Stimulated activated CD8-positive, alpha-beta memory T cell treated with anti-CD3 and anti-CD28 coated beads, Interleukin-4, amount 100 ng/mL, for 48 hours (primary cell): ENCODE data around the gene FLYWCH2.

Source experiments
- DNase-seq: peaks from one replicate; pipeline ENCODE4 v3.0.0-alpha.2; 2020

FLYWCH2 gene, protein sequence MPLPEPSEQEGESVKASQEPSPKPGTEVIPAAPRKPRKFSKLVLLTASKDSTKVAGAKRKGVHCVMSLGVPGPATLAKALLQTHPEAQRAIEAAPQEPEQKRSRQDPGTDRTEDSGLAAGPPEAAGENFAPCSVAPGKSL

DNA sequence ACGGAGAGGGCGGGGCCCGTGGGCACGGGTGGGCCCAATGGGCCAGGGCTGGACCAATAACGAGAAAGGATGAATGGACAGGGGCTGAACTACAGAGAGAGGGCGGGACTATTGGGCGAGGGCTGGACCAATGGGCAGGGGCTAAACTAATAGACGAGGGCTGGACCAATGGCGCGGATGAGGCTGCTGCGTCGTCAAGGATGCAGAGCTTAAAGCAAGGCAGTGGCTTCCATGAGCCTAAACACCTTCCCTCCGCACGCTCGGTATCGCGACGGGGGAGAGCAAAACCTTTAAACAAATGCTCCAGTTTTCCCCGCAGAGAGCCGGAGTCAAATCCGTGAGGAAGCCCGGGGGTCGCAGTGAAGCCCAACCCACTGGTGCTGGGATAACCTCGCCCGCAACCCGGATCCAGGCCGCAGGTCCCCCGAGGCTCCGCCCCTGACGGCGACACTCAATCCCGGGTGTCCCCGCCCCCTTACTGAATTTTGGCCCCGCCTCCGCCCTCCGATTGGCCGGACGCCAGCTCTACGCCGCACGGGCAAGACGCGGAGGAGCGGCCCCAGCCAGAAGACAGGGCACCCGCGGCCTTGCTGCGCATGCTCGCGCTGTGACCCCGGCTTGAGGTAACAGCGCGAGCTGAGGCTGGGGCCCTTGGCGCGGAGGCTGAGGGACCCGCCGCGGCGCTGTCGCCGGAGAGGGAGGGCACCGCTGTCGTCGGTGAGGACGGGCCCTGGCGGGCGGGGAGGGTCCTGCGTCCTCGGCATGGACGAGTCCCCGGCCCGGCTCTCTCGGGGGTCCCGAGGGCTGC is at the start of gene FLYWCH2:
Gene FLYWCH2 (plus strand): TSS at position 566 of the 808 bp plus-strand sequence. CDS start 13,235 bp downstream, outside the sequence.
- peak; percentile 100 for DNase-seq

- no peak for DNase-seq
Observed at GRCh38 chr16:2833776-2834175, 49.2 kb upstream of the FLYWCH2 start.

DNA sequence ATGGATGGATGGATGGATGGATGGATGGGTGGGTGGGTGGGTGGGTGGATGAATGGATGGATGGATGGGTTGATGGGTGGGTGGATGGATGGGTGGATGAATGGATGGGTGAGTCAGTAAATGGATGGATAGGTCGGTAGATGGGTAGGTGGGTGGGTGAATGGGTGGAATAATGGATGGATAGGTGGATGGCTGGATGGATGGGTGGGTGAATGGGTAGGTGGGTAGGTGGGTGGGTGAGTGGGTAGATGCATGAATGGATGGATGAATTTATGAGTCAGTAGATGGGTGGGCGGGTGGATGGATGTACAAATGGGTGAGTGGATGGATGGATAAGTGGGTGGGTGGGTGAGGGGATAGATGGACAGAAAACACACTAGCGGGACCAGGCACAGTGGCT is 48.0 kb upstream of the FLYWCH2 start:
- DNase-seq = no peak

DNA sequence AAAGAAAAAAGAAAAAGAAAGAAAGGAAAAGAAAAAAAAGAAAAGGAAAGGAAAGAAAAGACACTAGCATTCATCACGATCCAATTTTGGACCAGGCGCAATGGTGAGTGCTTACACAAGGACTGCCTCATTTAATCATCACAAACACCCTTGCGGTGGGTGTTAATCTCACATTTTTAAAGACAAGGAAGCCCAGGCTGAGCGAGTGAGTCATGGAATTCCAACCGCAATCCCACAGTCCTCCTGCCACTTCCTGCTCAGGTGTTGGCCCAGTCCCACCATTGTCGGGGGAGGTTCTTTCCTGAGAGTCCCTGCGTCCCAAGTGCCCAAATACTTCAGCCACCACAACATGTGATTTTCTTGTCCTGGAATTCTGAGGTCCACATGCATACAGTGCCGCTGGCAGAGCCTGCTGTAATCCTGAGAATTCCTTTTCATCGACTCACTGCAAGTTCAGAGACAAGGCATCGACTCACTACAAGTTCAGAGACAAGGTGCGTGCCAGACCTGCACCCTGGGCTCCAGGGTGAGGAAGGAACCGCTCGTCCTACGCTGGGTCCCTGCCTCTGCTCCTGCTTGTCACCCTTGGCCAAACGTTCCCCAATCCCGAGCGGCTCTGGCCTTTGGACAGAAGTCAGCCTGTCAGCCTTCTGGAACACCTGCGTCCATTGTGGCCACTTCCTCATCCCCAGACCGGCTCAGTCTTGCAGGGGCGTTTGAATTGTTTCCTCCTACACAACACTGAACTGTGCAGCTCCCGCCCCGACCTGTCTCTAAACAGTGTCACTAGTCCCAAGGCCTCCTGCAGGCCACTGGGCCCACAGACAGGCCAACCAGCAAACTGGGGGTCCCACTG is 47.1 kb upstream of the FLYWCH2 start:
- DNase-seq = no peak

- no peak for DNase-seq
Observed at GRCh38 chr16:2836646-2837508, 46.1 kb upstream of the FLYWCH2 start.

GRCh38 chr16:2838928-2839327 is 44.1 kb upstream of the FLYWCH2 start:
- peak; percentile 74 for DNase-seq

DNA sequence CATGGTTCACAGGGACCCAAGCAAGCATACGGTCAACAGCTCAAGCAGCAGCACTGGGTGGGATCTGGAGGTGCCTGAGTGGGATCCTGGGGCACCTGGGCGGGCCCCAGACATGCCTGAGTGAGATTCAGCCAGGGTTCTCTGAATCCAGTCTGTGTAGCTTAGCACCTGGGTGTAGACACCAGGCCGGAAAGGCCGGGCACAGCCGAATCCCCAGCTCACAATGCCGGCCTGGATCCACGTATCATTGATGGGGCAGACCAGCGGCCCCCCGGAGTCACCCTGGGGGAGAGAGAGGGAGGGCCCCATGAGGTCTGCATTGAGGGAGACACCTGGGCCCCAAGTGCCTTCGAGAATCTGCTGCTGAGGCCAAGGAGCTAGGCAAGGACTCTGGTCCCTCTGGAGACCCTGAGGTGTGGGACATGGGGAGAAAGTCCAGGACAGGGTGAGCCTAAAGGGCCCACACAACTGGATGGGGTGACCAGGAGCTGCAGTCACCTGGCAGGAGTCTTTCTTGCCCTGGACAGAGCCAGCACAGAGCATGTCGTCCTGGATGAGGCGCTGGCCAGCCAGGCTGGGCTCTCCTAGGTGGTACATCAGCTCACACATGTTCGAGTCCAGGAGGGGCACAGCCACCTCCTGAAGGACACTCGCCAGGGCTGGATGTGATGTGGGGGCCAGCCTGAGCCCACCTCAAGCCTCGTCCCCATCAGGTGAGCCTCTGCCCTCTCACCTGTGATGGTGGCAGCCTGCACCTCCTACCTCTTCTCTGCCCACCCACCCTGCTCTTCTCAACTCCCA is 43.2 kb upstream of the FLYWCH2 start:
- DNase-seq = no peak

DNA sequence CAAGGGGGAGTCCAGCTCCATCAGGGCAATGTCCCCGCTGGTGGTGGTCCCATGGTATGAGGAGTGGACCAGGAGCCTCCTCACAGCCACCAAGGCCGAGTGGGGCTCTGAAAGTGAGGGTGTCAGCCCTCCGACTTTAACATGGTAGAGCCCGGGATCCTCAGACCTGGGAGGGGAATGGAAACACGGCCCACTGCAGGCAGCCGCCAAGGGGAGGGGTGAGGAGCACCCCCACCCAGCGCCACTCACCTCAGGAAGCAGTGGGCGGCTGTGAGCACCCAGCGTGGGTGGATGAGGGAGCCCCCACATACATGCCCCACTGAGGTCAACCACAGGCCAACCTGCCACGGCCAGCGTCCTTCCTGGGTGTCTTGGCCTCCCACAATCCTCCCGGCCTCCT is 42.1 kb upstream of the FLYWCH2 start:
- DNase-seq = no peak

- peak; percentile 41 for DNase-seq
Observed at GRCh38 chr16:2841606-2842339, 41.2 kb upstream of the FLYWCH2 start.

- DNase-seq = peak; percentile 94
Observed at GRCh38 chr16:2842340-2843000, 40.5 kb upstream of the FLYWCH2 start.

- DNase-seq = no peak
Observed at GRCh38 chr16:2843526-2843925, 39.5 kb upstream of the FLYWCH2 start.

DNA sequence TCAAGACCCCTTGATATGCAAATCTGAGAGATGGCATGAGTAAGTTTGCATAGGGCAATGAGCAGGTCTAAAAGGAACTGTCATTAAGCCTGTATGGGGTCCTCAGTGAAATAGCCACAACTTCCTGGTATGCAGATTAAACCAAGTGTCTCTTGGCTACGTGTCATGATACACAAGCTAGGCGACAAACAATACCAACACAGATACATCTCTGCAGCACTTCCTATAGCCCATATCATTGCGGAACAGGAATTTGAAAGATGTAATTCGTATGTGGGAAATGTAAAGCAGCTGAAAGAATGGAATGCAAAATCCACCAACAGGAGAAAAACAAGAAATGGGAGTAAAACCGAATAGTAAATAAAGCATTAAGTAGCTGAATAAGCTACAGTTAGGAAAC is 37.9 kb upstream of the FLYWCH2 start:
- DNase-seq = no peak

- DNase-seq = no peak
Observed at GRCh38 chr16:2846511-2847310, 36.3 kb upstream of the FLYWCH2 start.

- DNase-seq = no peak
Observed at GRCh38 chr16:2848933-2849725, 33.9 kb upstream of the FLYWCH2 start.

GRCh38 chr16:2852003-2852730 is 30.8 kb upstream of the FLYWCH2 start:
- DNase-seq = no peak

GRCh38 chr16:2852731-2853507 is 30.1 kb upstream of the FLYWCH2 start:
- DNase-seq = no peak

- no peak for DNase-seq
Observed at GRCh38 chr16:2853531-2854073, 29.4 kb upstream of the FLYWCH2 start.
